ENCODE results near the gene HLA-DRB1.
"Not testable (repeated sequence)": the region's sequence is repeated elsewhere in the genome, so short reads cannot be mapped to it uniquely, and the experiment has no call there.

The HLA-DRB1 gene

DNA sequence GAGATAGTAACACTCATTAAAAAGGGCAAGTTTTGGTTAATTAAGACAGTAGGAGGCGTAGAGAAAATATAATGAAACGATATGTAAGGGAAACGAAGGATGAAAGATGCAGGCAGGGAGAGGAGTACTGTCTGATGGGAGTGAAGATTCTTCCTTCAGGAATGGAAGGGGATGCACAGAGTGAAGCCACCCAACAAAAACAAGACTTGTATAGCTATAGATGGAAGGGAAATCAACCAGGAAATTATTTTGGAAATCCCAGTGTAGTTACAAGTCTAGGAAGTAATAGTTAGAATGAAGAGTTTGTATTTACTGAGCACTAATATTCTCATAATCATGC lies 19.7 kb upstream of the HLA-DRB1 start:
- DNase-seq: no peak

DNA sequence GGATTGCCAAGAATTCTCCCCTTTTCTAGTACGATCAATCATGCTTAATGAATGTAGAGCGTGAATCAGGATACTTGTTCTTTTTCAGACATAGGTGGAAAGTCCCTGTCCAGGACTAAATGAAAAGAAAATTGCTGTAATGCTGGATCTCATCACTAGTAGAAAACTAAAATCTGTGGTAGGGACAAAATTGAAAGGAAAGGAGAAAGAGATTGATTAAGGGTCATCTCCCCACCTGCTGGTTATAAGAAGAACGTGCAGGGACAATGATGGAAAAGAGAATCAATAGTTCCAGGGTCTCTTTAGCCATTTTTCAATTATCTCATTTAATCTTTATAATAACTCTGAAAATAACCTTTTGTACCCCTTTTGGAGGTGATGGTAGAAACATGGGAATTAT lies 18.7 kb upstream of the HLA-DRB1 start:
- no peak for DNase-seq

DNA sequence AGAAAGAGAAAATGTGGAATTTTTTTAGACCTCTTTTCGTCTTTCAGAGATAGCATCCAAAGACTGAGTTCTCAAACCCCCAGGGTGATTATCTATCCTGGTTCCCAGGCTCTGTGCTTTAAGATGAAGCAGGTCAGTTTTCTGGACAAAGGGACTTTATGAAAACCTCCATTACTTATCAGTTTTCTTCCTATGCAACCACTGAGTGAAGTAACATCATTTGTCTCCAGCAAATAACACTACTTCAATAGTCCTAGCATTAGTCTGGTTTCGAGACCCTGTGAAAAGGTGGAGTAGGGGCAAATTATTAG lies 18.3 kb upstream of the HLA-DRB1 start:
- DNase-seq: no peak

DNA sequence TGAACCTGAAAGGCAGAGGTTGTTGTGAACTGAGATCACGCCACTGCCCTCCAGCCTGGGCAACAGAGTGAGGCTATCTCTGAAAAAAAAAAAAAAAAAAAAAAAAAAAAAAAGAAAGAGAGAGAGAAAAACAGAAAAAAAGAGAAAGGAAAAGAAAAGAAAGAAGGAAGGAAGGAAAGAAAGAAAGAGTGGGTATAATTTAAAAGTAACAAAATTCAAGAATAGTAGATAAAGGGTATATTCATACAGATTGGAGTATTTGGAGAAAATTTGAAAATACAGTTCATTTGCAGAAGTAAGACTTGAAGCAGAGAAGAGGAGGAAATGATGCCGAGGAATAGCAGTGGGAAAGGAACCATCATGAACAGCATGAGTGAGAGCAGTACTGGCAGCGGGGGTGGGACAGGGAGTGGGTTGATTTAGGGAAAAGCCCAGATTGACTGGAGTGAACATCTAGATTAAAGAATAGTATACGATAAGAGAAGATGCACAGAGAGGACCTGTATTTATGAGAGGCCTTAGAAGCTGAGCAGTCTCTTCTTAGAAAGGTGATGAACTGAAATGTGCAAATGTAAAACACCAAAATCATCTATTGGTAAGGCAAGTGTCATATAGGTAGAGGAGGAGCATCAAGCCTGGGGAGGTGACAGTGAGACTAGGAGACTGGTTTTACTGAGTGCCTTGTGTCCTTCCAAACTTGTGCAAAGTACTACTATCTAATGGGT lies 17.8 kb upstream of the HLA-DRB1 start:
- no peak for DNase-seq

DNA sequence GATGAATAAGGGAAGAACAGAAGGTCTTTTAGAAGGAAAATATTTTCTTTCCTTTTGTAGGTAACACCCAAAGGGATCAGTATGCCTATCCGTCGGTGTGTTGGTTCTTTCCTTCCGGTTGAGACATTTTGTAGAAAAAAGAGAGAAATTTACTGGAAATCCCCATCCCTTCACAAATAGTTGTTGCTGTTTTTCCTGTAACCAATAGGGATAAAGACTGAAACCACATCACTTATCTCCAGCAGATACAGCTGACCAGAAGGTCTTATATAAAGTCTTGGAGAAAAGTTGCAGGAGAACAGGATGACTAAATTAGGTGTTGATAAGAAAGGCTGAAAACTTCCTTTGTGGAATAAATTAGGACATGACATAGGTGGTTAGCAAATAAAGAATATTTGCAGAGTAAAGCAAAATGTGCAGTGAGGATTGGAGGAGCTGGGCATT lies 14.8 kb upstream of the HLA-DRB1 start:
- no peak for DNase-seq

DNA sequence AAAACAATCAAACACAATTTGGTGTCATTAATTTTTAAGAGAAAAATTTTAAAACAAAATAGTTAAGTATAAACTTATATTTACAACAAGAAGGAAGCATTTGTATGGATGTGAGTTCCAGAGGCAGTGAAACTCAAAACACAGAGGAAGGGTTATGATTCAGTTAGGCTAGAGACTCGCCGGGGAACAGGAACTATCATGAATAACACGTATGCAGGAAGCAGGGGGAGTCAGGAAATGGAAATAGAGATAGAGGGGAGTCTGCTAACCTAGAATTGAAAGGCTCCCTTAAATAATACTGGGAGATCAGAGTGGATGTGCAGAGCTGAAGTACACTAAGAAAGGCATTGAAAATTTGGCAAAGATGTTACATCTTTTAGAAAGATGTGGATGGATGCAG lies 14.2 kb upstream of the HLA-DRB1 start:
- DNase-seq: no peak

DNA sequence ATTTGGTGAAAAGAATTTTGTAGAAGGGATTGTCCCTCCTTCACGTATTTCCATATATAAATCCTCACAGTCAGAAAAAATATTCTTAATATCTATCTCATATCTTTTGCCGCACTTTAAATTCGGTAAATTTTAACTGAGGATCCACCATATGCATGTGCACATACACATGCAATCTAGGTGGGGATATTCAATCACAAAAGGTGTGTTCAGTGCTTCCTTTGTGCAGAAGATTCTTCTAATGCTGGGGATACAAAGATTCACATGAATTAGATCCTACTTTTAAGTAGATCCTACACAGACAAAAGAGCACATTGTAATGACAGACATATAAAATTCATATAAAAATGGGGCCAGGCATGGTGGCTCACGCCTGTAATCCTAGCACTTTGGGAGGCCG lies 13.6 kb upstream of the HLA-DRB1 start:
- no peak for DNase-seq

DNA sequence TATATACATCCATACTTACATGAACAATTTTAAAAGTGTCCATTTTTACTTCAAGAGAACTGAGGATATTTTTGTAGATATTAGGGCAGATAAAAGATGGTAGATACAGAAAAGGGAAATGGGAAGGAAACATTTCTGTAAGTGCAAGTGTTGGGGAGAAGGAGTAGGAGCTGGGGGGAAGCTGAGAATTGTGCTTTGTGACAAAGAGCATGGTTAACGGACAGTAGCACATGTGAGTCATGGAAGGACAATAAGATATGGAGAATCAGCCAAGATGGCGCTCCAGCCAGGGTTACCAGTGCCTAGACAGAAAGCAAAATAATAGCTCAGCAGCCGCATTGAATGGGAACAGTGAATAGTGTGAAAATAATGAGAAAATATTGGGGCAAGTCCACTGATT lies 12.7 kb upstream of the HLA-DRB1 start:
- DNase-seq: no peak

DNA sequence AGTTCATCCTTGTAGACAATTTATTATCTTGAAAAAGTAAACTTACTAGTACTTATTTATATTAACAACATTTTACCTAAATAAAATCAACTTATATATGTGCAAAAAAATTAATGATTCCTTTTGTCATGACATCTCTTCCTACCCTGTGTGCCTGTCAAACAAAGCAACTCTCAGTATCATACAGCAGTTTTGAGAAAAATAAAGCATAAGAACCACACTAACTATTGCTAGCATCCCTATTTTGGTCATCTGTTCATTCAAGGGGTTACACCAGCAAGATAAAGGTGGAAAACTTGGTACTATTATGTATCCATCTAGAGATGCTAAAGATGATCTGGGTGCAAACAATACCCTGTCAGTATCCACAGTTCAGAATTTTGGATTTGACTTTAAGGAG lies 7.4 kb upstream of the HLA-DRB1 start:
- no peak for DNase-seq

DNA sequence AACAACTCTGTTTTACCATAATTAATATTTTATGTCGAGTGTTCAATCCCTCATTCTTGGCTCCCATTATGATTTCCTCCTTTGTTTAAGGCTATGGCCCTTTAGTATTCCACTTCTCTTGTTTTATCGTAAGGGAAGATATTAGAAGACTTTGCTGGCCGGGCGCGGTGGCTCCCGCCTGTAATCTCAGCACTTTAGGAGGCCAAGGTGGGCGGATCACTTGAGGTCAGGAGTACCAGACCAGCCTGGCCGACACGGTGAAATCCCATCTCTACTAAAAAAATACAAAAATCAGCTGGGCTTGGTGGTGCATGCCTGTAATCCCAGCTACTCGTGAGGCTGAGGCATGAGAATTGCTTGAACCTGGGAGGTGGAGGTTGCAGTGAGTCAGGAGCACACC lies 1.1 kb upstream of the HLA-DRB1 start:
- not testable (repeated sequence) for DNase-seq

DNA sequence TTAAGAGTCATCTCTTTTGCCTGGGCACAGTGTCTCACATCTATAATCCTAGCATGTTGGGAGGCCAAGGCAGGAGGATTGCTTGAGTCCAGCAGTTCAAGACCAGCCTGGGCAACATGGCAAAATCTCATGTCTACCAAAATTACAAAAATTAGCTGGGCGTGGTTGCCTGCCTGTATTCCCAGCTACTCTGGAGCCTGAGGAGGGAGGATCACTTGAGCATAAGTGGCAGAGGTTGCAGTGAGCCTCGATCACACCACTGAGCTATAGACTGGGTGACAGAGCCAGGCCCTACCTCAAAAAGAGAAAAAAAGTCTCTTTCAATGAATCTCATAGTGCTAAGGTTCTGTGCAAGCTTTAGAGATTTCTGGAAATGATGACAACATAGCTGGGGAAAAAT lies 1.5 kb downstream of the HLA-DRB1 start:
- no peak for DNase-seq

DNA sequence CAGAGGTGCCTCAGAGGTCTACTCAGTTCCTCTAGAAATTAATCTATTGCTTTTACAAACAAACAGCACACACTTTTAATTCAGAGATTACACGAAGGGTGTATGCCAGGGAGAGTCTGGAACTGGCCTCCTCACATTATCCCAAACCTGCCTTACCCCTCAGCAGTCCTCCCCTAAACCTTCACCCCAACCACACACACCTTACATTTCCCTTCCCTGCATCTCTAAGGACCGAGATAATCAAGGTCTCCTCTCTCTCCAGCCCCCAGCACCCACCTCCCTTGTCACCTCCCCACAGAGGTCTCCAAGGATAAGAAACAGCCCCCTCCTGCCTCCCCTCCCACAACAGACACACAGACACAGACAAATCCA lies 6.1 kb downstream of the HLA-DRB1 start:
- DNase-seq: no peak

DNA sequence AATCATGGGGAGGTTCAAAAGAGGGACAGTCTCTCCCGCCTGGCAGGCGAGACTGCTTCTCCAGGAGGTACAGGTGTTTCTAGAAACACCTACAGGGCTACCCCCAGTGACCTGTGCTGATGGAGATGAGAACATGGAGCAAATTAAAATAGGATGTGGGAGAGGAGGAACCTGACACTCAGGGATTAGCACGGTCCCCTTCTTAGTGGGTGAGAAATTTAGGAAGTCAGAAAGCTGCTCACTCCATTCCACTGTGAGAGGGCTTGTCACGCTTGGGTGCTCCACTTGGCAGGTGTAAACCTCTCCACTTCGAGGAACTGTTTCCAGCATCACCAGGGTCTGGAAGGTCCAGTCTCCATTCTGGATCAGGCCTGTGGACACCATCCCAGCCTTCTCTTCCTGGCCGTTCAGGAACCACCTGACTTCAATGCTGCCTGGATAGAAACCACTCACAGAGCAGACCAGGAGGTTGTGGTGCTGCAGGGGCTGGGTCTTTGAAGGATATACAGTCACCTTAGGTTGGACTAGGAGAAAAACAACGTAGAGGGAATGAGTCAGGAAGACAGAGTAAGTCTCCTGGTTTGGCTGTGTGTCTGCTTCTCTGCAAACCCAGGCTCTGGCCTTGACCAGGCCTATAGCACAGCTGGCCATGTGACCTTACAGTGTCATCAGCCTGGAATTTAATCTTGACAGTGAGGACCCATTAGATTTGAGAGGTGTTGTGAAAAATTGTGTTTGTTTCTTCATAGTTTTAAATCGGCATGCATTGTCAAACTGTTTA lies 8.1 kb downstream of the HLA-DRB1 start:
- DNase-seq: no peak

DNA sequence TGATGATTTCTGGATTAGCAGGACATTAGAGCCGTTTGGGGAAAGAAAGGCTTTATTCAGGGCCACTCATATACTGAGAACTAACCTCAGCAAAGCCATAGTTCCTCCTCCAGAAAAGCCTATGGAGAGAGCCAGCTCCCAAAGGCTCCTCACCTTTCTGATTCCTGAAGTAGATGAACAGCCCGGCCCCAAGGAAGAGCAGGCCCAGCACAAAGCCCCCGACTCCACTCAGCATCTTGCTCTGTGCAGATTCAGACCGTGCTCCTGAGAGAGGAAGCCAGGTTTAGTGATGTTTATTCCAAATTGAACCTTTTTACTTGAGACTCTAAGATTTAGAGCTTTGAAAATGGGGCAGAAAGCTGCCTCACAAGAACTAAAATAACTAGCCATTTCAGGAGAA lies 9.1 kb downstream of the HLA-DRB1 start:
- no peak for DNase-seq

DNA sequence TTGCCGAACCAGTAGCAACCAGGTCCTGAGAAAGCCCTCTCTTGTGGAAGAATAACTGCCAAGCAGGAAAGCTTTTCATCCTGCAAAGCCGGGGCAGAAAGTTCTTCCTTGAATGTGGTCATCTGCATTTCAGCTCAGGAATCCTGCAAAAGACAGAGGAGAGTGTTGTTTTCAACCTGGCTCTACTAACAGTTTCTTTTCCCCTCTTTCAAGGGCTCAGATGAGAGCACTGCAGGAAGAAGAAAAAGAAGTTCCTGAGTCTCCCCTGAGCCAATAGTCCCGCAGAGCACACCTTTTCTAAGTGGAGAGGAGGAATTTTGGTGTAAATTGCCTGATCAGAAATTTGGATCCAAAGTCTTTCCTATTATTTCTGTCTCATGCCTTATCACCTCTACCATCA lies 10.7 kb downstream of the HLA-DRB1 start:
- no peak for DNase-seq

DNA sequence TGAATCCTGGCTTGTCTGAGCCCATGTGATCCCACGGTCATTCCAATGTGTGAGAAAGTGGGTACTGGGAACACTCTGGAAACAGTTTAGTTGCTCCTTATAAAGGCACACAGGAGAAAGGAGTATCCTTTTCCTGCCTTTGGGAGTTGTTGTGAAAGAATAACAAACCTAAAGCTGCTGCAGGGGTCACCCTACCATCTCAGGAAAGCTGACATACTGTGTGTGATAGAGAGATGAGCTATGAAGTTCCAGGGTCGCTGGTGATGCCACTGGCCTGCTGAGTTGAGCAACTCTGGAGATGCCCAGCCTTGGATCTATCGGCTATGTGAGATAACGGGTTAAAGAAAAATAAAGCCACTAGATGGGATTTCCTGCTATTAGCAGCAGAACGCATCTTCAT lies 12.2 kb downstream of the HLA-DRB1 start:
- DNase-seq: not testable (repeated sequence)

DNA sequence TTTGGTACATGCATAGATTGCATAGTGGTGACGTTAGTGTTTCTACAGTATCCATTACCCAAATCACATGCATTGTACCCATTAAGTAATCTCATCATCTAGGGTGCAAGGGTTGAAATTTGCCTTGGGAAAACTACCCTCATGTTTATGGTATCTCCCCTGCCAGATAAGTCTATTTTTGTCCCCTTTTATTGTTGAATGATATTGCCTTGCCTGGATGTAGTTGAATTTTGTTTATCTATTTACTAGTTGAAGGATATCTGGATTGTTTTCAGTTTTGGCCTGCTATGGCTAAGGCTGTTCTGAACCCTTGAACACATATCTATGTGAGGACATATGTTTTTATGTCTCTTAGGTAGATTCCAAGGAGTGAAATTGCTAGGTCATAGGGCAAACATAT lies 13.4 kb downstream of the HLA-DRB1 start:
- no peak for DNase-seq

DNA sequence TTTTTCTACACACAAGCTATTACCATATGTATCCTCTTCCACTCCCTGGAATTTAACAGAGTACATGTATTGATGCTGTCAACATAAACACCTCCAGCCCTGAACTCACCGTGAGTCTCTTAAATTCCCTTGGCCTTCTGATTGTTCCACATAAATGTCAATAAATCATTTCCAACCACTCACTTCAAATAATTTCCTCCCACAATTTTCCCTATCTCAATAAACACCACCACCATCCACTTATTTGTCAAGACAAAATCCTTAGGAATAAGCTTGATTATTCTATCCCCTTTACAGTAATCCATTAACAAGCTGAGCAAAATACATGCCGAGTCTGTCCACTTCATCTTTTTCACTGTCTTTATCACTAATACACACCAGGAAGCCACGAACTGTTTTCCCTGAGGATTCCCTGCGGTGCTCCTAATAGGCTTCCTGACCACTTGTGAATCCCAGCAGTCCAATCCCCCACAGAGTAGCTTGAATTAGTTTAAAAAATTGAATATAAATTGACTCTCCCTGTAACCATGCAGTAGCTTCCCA lies 19.2 kb downstream of the HLA-DRB1 start:
- no peak for DNase-seq

DNA sequence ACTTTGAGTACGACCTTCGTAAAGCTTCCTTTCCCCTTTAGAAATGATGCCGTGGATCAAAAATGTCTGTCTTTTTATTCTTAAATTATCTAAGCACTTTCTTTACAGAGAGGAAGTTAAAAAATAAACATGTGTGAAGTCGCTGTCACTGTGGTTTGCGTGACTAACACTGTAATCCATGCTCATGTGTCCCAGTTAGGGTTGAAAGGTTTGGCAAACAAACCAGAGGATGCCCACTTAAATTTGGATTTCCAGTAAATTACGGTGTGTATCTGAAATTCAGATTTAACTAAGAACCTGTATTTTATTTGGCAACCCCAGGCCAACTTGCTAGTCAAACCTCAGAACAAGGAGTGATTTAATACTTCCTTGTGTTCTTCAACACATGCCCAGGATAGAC lies 21.1 kb downstream of the HLA-DRB1 start:
- no peak for DNase-seq

DNA sequence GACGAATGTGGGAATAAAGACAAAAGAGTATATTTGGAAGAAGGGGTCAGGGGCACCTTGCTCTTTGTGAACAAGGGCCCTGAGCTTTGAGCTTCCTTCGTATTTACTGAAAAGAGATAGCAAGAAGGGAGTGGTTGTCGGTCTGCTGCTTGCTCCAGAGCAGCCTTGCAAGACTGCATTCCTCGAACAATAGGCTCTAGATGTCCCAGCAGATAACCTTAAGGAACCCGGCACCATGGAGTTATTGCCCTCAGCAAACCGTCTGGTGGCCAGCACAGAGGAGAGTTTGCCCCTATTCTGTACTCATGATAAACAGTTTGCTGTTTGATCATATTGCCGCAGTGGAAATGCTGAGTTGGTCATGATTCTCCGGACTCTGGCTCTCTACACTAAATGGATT lies 22.7 kb downstream of the HLA-DRB1 start:
- no peak for DNase-seq

DNA sequence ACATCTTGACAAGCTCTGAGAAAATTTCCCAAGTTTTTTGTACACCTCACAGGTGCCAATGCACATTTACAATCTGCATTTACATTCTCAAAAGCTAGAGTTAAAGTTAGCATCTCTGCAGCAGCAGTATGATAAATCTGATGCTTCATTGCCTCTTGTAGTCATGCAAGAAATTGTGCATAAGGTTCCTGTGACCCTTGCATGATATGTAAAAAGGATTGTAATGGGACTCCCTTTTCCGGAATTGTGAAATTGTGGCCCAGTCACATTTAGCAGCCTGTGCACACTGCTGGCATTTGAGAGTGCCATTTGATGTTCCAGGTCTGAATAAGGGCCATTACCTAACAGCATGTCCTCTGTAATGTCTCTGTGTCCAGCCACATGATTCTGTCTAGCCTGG lies 24.1 kb downstream of the HLA-DRB1 start:
- DNase-seq: no peak

DNA sequence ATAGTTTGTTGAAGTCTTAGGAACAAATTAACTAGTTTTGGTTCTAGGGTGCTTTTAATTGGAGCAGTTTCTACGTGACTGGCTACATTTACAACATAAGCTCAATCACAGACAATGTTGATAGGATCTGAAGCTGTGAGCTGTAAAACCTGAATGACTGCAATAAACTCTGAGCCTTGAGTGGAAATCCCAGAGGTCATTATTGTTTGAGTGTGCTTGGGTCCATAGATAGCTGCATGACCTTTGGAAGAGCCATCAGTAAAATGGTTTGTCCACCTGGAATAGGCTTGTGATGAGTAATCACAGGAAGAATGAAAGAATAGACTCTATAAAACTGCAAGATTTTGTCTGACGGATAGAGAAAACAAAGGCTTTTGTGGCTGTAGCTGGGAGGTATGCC lies 26.7 kb downstream of the HLA-DRB1 start:
- no peak for DNase-seq

DNA sequence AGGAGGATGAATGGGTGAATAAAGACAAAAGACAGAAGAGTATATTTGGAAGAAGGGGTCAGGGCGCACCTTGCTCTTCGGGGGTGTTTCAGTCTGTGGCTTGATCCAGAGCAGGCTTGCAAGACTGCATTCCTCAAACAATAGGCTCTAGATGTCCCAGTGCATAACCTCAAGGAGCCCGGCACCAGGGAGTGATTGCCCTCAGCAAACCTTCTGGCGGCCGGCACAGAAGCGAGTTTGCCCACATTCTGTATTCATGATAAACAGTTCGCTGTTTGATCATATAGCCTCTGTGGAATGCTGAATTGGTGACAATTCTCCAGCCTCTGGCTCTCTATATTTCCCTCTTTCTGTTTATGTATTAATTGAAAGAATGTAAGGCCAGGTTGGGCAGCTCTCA lies 29.9 kb downstream of the HLA-DRB1 start:
- no peak for DNase-seq

DNA sequence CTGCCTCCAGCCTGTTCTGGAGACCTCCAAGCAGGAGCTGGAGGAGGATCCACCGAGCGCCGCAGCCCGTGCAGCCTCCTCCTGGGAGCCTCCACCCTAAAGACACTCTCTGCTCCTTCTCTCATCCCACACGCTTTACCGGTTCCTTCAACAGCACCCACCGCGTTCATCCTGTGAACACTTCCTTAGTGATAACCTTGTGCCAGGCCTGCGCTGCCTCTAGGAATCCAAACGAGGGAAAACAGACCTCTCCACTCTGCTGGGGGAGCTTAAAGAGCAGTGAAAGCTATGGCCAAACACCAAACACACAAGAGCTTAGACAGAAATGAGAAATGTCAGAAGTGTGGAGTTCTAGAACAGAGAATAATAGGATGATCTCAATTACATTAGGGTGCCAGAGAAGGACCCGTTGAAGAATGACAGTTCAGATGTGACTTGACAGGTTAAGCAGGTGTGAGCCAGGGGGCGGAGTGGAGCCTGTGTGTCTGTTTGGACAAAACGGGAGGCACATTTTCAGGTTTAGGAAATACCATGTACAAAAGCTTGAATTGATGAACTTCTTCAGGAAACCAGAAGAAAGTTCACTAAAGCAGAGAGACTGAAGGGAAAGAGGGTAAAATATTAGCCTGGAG lies 31.1 kb downstream of the HLA-DRB1 start:
- no peak for DNase-seq
